ENCODE results near the gene CYP3A4. TPM values are rescaled to one million over a fixed set of nuclear protein-coding genes. Genes with fewer than 3 reads are reported as not detected.

CYP3A4 gene
- total RNA-seq, 2 donors from 2014 or later: 0.99 to 267 TPM

DNA sequence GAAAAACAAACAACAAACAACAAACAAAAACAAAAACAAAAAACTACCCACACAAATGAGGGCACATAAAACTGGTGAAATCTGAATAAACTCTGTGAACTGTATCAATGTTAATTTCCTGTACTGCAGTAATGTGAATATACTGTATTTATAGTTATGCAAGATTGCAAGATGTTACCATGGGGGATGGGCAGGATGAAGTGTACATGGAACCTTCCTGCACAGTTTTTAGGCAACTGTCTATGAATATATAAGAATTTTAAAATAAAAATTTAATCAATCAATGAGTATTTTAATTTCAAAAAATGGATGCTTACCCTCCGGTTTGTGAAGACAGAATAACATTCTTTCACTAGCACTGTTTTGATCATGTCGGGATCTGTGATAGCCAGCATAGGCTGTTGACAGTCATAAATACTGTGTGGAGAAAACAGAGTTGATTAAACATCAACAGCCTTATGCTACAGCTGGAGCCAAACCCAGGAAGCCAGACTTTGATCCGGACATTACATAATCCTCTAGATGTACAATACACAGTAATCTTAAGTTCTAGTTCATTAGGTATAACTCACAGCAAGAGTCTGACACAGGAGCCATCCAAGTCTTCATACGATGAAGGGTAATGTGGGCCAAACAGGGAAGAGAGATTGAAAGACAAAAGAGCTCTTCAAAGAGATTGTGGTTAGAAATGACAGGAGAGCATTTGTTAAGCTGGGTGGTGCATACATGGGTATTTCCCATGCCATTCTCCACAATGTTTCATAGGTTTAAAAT lies 63.8 kb downstream of the CYP3A4 start:
- TF ChIP-seq, protein P1, sequence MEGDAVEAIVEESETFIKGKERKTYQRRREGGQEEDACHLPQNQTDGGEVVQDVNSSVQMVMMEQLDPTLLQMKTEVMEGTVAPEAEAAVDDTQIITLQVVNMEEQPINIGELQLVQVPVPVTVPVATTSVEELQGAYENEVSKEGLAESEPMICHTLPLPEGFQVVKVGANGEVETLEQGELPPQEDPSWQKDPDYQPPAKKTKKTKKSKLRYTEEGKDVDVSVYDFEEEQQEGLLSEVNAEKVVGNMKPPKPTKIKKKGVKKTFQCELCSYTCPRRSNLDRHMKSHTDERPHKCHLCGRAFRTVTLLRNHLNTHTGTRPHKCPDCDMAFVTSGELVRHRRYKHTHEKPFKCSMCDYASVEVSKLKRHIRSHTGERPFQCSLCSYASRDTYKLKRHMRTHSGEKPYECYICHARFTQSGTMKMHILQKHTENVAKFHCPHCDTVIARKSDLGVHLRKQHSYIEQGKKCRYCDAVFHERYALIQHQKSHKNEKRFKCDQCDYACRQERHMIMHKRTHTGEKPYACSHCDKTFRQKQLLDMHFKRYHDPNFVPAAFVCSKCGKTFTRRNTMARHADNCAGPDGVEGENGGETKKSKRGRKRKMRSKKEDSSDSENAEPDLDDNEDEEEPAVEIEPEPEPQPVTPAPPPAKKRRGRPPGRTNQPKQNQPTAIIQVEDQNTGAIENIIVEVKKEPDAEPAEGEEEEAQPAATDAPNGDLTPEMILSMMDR (IDR thresholded peaks at IDR 0.05): no peak
- no peak for TF ChIP-seq POLR2A (IDR thresholded peaks at IDR 0.05)
- H3K4me1 ChIP-seq: peaks cover 13% of the 10 kb centered on the region
- ATAC-seq: peak; percentile 91
- 15 to 20% methylated on average over 4 of the region's 4 CpGs for WGBS, 2 donors
- H3K27me3 ChIP-seq: no peaks in the 10 kb centered on the region
- H3K4me3 ChIP-seq: no peak overlapping the region
- intact Hi-C loops (cut with DNase I): no loop called here
- no peaks in the 10 kb centered on the region for H3K9me3 ChIP-seq
- peak overlapping the region in 3 of 4 donors; percentile 11 to 45 (median 42) for H3K27ac ChIP-seq
- peak; percentile 40 to 66 (median 52) for DNase-seq
- no peaks in the 10 kb centered on the region for H3K36me3 ChIP-seq (replicated peaks in 1 of 2; ENCODE audit: insufficient read depth in 1 of 2, low read depth in 2 of 2)

DNA sequence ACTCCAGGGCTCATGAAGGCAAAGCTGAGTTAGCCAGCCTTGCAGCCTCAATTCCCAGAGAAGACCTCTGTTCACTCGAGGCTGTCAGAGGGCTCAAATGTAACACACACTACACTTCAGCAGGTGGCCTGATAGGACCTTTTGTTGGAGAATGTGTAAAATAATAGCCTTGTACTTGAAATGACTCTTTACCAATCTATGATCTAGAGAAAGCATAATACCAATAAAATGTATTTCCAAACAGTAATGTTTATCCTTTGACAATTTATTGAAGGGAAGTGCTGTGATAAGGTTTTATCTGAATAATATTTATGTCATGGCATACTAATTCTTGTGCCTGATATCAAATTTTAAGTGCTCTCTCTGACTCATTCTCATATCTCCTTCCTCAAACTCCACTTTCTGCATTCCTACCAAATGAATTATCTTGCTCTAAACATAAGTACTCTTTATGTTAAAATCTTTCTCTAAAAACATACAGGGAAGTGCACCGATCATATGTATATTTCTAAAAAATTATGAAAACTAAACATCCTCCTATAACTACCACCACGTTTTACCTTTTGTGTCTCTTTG lies 69.9 kb downstream of the CYP3A4 start:
- Histone ChIP-seq H3K27ac (no peak overlapping the region), H3K4me1 (no peaks in the 10 kb centered on the region), H3K36me3 (replicated peaks in 1 of 2; ENCODE audit: insufficient read depth in 1 of 2, low read depth in 2 of 2) (no peaks in the 10 kb centered on the region), H3K27me3 (no peaks in the 10 kb centered on the region), H3K9me3 (no peaks in the 10 kb centered on the region), H3K4me3 (no peak overlapping the region)
- 69 to 83% methylated on average over 3 of the region's 3 CpGs for WGBS, 2 donors
- intact Hi-C loops (cut with DNase I): no loop called here
- DNase-seq: no peak
- no peak for TF ChIP-seq POLR2A (IDR thresholded peaks at IDR 0.05)
- TF ChIP-seq, protein P1 (IDR thresholded peaks at IDR 0.05): peak in 2 of 7 experiments; percentile 6
- no peak for ATAC-seq

DNA sequence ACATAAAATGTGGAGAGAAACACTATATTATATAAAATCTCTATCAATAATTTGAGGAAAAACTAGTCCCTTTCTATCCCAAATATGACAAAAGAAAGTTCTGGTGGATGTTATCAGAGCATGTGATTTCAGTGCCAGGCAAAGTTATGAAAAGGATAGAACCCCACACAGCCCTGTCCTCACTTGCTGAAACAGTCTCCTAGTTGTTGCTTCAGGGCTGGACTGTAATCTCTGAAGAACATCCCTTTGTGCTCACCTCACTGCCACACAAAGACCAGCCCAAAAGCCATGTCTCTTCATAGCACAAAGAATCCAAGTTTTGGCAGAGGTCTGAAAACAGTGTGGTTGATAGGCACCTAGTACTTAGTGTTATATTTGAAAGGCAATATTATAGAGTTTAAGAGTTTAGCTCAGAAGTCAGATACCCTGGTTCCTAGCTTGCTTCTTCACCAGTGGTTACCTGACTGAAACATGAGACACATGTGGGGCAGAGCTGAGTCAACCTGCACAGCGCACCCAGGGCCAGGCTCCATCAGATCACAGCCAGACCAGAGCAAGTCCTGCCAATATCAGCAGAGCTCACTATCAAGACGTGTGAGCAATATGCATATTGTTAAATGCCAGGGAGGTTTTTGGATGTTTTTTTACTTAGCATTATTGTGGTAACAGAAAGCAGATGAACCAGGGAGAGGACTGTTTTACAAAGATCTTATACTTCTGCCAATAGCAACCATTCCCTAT lies 74.0 kb downstream of the CYP3A4 start:
- Histone ChIP-seq H3K4me1 (no peaks in the 10 kb centered on the region), H3K27ac (no peak overlapping the region), H3K9me3 (no peaks in the 10 kb centered on the region), H3K27me3 (no peaks in the 10 kb centered on the region), H3K36me3 (replicated peaks in 1 of 2; ENCODE audit: insufficient read depth in 1 of 2, low read depth in 2 of 2) (no peaks in the 10 kb centered on the region), H3K4me3 (no peak overlapping the region)
- ATAC-seq: peak; percentile 60
- intact Hi-C loops (cut with DNase I): no loop called here
- TF ChIP-seq, protein P1 (IDR thresholded peaks at IDR 0.05): no peak
- no peak for TF ChIP-seq POLR2A (IDR thresholded peaks at IDR 0.05)
- DNase-seq: peak in 1 of 4 donors; percentile 46
- WGBS, 2 donors: 41 to 68% methylated on average over 2 of the region's 2 CpGs

DNA sequence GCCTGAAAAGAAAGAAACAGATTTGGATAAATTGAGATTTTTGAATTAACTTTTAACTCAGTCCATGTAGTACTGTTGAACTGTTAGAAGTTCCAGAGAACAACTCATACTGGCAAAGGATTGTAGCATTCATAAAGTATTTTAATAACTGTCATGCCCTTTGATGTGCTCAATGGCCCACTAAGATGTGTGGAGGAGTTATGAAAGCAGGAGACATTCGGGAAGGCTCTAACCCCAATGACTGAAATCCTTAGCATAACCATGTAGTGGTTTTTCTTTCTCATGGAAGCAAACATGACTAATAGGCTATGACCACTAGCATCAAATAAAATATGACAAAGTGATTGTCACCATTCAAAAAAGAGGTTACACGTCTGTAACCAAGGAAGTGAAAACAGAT lies 74.7 kb downstream of the CYP3A4 start:
- Histone ChIP-seq H3K36me3 (replicated peaks in 1 of 2; ENCODE audit: insufficient read depth in 1 of 2, low read depth in 2 of 2) (no peaks in the 10 kb centered on the region), H3K9me3 (no peaks in the 10 kb centered on the region), H3K27ac (no peak overlapping the region), H3K4me1 (no peaks in the 10 kb centered on the region), H3K4me3 (no peak overlapping the region), H3K27me3 (no peaks in the 10 kb centered on the region)
- 95 to 100% methylated on average over 2 of the region's 2 CpGs for WGBS, 2 donors
- no peak for DNase-seq
- no peak for ATAC-seq
- intact Hi-C loops (cut with DNase I): no loop called here
- no peak for TF ChIP-seq POLR2A (IDR thresholded peaks at IDR 0.05)
- TF ChIP-seq, protein P1 (IDR thresholded peaks at IDR 0.05): no peak
